ENCODE measurements around the gene BLOC1S1.

GRCh38 chr12:55712700-55713415 lies 3.0 kb upstream of the BLOC1S1 start:
- no peak for TF ChIP-seq EZH2 (IDR thresholded peaks at IDR 0.05)
- no peak for TF ChIP-seq RAD21 (IDR thresholded peaks at IDR 0.05; ENCODE audit: low read depth)
- no peak for TF ChIP-seq SP1 (IDR thresholded peaks at IDR 0.05; ENCODE audit: low read depth)
- no peak for TF ChIP-seq JUND (IDR thresholded peaks at IDR 0.05)
- TF ChIP-seq, protein P1, sequence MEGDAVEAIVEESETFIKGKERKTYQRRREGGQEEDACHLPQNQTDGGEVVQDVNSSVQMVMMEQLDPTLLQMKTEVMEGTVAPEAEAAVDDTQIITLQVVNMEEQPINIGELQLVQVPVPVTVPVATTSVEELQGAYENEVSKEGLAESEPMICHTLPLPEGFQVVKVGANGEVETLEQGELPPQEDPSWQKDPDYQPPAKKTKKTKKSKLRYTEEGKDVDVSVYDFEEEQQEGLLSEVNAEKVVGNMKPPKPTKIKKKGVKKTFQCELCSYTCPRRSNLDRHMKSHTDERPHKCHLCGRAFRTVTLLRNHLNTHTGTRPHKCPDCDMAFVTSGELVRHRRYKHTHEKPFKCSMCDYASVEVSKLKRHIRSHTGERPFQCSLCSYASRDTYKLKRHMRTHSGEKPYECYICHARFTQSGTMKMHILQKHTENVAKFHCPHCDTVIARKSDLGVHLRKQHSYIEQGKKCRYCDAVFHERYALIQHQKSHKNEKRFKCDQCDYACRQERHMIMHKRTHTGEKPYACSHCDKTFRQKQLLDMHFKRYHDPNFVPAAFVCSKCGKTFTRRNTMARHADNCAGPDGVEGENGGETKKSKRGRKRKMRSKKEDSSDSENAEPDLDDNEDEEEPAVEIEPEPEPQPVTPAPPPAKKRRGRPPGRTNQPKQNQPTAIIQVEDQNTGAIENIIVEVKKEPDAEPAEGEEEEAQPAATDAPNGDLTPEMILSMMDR (IDR thresholded peaks at IDR 0.05 in 2 of 3, conservative IDR thresholded peaks at IDR 0.05 in 1 of 3; ENCODE audit: borderline replicate concordance in 1 of 3, insufficient read depth in 1 of 3, low read depth in 2 of 3, low read length in 2 of 3): no peak
- no peak for TF ChIP-seq MAX (IDR thresholded peaks at IDR 0.05)
- TF ChIP-seq POLR2A (IDR thresholded peaks at IDR 0.05; ENCODE audit: borderline replicate concordance, extremely low read depth, insufficient read depth, insufficient read length): no peak
- no peak for TF ChIP-seq YY1 (IDR thresholded peaks at IDR 0.05; ENCODE audit: extremely low read depth, insufficient replicate concordance, low read depth, low read length)
- TF ChIP-seq, protein P2, sequence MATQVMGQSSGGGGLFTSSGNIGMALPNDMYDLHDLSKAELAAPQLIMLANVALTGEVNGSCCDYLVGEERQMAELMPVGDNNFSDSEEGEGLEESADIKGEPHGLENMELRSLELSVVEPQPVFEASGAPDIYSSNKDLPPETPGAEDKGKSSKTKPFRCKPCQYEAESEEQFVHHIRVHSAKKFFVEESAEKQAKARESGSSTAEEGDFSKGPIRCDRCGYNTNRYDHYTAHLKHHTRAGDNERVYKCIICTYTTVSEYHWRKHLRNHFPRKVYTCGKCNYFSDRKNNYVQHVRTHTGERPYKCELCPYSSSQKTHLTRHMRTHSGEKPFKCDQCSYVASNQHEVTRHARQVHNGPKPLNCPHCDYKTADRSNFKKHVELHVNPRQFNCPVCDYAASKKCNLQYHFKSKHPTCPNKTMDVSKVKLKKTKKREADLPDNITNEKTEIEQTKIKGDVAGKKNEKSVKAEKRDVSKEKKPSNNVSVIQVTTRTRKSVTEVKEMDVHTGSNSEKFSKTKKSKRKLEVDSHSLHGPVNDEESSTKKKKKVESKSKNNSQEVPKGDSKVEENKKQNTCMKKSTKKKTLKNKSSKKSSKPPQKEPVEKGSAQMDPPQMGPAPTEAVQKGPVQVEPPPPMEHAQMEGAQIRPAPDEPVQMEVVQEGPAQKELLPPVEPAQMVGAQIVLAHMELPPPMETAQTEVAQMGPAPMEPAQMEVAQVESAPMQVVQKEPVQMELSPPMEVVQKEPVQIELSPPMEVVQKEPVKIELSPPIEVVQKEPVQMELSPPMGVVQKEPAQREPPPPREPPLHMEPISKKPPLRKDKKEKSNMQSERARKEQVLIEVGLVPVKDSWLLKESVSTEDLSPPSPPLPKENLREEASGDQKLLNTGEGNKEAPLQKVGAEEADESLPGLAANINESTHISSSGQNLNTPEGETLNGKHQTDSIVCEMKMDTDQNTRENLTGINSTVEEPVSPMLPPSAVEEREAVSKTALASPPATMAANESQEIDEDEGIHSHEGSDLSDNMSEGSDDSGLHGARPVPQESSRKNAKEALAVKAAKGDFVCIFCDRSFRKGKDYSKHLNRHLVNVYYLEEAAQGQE (IDR thresholded peaks at IDR 0.05; ENCODE audit: low read depth): no peak
- TF ChIP-seq ZNF274 (IDR thresholded peaks at IDR 0.05; ENCODE audit: low read depth, low read length): no peak
- no peak for TF ChIP-seq POLR2AphosphoS5 (IDR thresholded peaks at IDR 0.05; ENCODE audit: low read depth, low read length)
